Mammary epithelial cell (primary cell): Measurements from ENCODE around the gene C6orf52.

Experiments used
- CTCF ChIP-seq, 2 donors: IDR thresholded peaks in 1 of 2; conservative IDR thresholded peaks in 1 of 2; 2 replicates each; pipeline ENCODE4 v1.5.1; 2011 to 2012; ENCODE audit warnings: inconsistent platforms in 2 of 2, low read length in 2 of 2, mild to moderate bottlenecking in 2 of 2, control low read depth in 1 of 2, low read depth in 1 of 2; ENCODE audit not compliant: insufficient read depth in 1 of 2; ENCODE audit errors: extremely low read depth in 1 of 2
- EZH2 ChIP-seq: IDR thresholded peaks from 2 replicates; pipeline ENCODE4 v1.6.1; 2012; ENCODE audit warnings: low read length, inconsistent platforms, borderline replicate concordance

GRCh38 chr6:10676403-10676802 is 18.0 kb downstream of the C6orf52 start:
- TF ChIP-seq CTCF (conservative IDR thresholded peaks at IDR 0.05 in 1 of 2, IDR thresholded peaks at IDR 0.05 in 1 of 2; ENCODE audit: extremely low read depth in 1 of 2, insufficient read depth in 1 of 2, low read depth in 1 of 2, low read length in 2 of 2), result no peak
- TF ChIP-seq EZH2, result no peak
